GM19240 (cell line): ENCODE results near the gene CUL3.
A peak's percentile ranks its signal among the peaks of the same experiment; 100 is the strongest.
"Not testable (repeated sequence)": the region's sequence is repeated elsewhere in the genome, so short reads cannot be mapped to it uniquely, and the experiment has no call there.

ENCODE experiments used
- DNase-seq: peaks from one replicate; pipeline ENCODE4 v3.0.0; 2011; ENCODE audit warnings: low spot score; ENCODE audit not compliant: insufficient read length

CUL3 gene

GRCh38 chr2:224545884-224546644, 39.1 kb downstream of the CUL3 start:
- DNase-seq: peak; percentile 13

- DNase-seq: no peak
Observed at GRCh38 chr2:224543939-224544338, 41.2 kb downstream of the CUL3 start.

- no peak for DNase-seq
Observed at GRCh38 chr2:224538561-224539138, 46.5 kb downstream of the CUL3 start.

GRCh38 chr2:224532931-224533330, 52.2 kb downstream of the CUL3 start:
- no peak for DNase-seq

GRCh38 chr2:224532441-224532840, 52.7 kb downstream of the CUL3 start:
- no peak for DNase-seq

GRCh38 chr2:224528171-224528570, 57.0 kb downstream of the CUL3 start:
- no peak for DNase-seq

GRCh38 chr2:224525774-224526173, 59.4 kb downstream of the CUL3 start:
- DNase-seq: no peak

GRCh38 chr2:224524657-224525056, 60.5 kb downstream of the CUL3 start:
- no peak for DNase-seq

GRCh38 chr2:224523626-224524577, 61.3 kb downstream of the CUL3 start:
- no peak for DNase-seq

- DNase-seq: not testable (repeated sequence)
Observed at GRCh38 chr2:224522483-224522882, 62.7 kb downstream of the CUL3 start.

GRCh38 chr2:224520064-224520463, 65.1 kb downstream of the CUL3 start:
- peak; percentile 23 for DNase-seq

- no peak for DNase-seq
Observed at GRCh38 chr2:224518806-224519580, 66.2 kb downstream of the CUL3 start.

- no peak for DNase-seq
Observed at GRCh38 chr2:224517963-224518362, 67.2 kb downstream of the CUL3 start.

GRCh38 chr2:224516393-224516792, 68.8 kb downstream of the CUL3 start:
- not testable (repeated sequence) for DNase-seq

- no peak for DNase-seq
Observed at GRCh38 chr2:224513991-224514390, 71.2 kb downstream of the CUL3 start.

- no peak for DNase-seq
Observed at GRCh38 chr2:224507789-224508188, 77.4 kb downstream of the CUL3 start.

GRCh38 chr2:224506494-224506893, 78.7 kb downstream of the CUL3 start:
- no peak for DNase-seq

- DNase-seq: no peak
Observed at GRCh38 chr2:224498991-224499390, 86.2 kb downstream of the CUL3 start.

- DNase-seq: no peak
Observed at GRCh38 chr2:224492531-224492930, 92.6 kb downstream of the CUL3 start.

- not testable (repeated sequence) for DNase-seq
Observed at GRCh38 chr2:224487940-224488339, 97.2 kb downstream of the CUL3 start.
